GM19395 (cell line): ENCODE measurements around the gene NOTCH4.
"Not testable (repeated sequence)": the region's sequence is repeated elsewhere in the genome, so short reads cannot be mapped to it uniquely, and the experiment has no call there.

Experiments used
- ATAC-seq: cut with Tn5 transposase; IDR thresholded peaks from one replicate; pipeline ENCODE4 v1.9.1; 2021; ENCODE audit warnings: mild to moderate bottlenecking, moderate library complexity; ENCODE audit not compliant: unreplicated experiment

Gene NOTCH4

GRCh38 chr6:32223258-32224235 lies at the start of gene NOTCH4:
TSS of gene NOTCH4 (minus strand) at chr6:32224067. CDS start at chr6:32223928, 139 bp downstream.
- ATAC-seq = no peak

GRCh38 chr6:32271429-32271828 lies 47.6 kb upstream of the NOTCH4 start:
- ATAC-seq = no peak

- not testable (repeated sequence) for ATAC-seq
Measured at GRCh38 chr6:32268459-32268858, 44.6 kb upstream of the NOTCH4 start.

DNA sequence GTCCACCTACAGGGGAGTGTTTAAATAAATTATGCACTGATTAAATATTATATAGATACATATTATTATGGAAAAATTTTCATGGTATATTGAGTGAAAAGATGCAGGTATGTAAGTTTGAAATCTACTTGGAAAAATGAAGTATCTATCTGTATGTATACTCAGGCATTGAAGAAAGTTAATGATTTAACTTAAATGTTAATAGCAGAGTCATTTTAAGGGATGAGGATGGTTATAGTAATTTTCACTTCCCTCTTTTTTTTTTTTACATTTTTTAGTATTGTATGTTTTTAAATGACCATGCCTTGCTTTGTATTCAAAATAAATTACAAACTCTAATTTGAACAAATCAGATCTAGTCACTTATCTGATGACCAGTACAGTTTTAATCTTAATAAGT lies 43.2 kb upstream of the NOTCH4 start:
- ATAC-seq = no peak

DNA sequence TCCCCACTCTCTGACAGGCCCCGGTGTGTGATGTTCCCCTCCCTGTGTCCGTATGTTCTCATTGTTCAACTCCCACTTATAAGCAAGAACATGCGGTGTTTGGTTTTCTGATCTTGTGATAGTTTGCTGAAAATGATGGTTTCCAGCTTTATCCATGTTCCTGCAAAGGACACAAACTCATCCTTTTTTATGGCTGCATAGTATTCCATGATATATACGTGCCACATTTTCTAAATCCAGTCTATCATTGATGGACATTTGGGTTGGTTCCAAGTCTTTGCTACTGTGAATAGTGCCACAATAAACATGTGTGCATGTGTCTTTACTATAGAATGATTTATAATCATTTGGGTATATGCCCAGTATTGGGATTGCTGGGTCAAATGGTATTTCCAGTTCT lies 33.4 kb upstream of the NOTCH4 start:
- ATAC-seq = not testable (repeated sequence)

DNA sequence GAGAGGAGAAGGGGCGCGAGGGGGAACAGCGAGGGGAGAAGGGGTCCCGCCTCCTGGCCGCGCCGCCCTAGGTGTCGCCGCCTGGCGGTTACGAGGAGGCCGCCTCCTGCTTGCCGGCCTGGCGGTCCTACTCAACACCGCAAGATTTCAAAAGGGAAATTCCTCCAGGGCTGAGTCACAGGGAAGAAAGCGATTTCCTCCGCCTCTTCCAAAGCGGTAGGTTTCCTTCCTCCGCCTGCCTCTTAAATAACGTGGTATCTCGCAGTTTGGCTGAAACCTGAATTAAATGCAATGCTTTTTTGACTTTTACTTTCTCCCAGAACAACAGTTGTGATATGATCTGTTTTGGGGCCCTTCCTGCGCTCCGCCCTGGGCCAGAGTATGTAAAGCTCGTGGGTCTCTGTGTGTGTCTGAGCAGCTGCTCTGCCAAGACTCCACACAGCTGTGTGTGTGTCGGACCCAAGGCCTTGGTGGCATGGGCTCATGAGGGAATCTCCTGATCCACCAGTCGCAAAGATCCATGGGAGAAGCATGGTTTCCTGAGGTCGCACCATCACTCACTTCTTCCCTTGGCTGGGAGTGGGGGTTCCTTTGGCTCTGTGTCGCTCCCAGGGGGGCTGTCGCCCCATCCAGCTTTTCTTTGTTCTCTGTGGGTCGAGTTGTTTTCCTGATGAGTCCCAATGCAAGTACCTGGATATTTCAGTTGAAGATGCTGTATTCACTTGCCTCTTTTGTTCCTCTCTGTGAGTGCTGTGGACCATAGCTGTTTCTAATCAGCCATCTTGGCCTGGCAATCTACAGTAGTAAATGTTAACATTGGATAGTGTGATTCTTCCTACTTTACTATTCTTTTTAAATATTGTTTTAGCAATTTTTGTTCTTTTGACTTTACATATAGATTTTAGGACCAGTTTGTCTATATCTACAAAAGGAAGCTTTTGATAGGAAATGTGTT lies 31.6 kb upstream of the NOTCH4 start:
- ATAC-seq = peak; percentile 54

DNA sequence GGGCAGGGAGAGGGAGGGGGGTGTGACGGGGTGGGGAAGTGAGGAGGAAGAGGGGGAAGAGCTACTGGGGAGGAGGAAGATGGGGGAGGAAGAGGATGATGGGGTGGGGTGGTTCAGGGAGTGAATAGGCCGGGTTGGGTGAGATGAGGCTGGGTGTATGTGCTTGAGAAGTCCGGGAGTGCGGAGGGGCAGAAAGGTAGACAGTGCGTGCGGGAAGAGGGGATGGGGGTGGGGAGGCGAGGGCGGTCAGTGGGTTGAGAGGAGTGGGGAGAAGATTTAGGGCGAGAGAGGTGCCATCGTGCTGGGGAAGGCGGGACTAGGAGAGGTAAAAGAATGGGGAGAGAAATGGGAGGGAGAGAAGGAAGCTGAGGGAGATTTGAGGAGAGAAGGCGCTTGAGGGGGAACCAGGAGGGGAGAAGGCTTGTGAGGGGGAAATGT lies 30.9 kb upstream of the NOTCH4 start:
- no peak for ATAC-seq

- ATAC-seq = no peak
Measured at GRCh38 chr6:32252331-32253009, 28.6 kb upstream of the NOTCH4 start.

GRCh38 chr6:32249262-32249661 lies 25.4 kb upstream of the NOTCH4 start:
- no peak for ATAC-seq

DNA sequence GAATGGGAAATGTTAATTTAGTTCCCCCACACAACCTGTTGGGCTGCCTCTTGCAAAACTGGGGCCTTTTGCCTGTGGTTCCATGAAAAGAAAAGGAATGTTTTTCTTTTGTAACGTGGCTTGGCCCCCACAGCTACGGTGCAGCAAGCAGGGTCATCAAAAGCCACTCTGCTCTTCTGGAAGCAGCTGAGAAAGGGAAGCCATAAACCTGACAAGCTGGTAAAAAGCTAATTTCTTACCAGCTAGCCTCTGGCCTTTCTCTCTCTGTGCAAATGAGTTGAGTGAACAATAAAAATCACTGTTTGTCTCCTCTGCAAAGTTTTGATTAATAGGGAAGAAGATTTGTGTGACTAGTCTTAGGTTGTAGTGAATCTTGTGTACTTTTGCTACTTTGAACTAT lies 23.5 kb upstream of the NOTCH4 start:
- no peak for ATAC-seq

DNA sequence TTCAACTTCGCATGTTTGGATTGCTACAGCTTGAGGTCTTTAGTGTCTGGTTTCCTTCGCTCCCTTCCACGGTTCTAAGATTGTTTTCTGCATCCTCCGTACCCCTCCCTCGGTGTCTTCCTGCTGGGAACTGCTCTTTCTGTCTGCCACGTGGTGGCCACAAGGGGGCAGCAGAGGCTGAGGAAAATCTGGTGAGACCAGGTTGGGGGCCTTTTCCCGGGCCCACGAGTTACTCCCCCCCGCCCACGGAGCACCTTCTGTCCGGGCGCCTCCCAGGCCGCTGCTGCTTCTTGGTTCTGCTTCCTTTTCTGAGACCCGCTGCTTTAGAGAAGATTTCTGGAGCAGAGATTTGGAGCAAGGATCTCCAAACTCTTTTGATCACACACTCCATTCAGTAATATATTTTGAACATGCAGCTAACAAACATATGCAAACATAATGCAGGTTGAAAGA lies 21.1 kb upstream of the NOTCH4 start:
- ATAC-seq = no peak

DNA sequence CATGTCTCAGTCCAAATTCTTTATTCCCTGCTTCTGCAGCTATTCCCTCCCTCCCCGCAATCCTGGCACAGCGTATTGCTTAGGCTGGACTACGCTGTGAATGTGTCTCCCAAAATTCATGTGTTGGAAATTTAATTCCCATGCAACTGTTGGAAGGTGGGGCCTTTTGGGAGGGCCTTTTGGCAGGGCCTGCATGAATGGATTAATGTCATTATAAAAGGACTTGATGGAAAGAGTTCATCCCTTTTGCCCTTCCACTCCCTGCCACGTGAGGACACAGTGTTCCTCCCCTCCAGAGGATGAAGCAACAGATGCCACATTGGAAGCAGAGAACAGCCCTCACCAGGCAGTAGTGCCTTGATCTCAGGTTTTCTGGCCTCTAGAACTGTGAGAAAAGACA lies 20.4 kb upstream of the NOTCH4 start:
- ATAC-seq = no peak

GRCh38 chr6:32242318-32242813 lies 18.5 kb upstream of the NOTCH4 start:
- ATAC-seq = not testable (repeated sequence)

GRCh38 chr6:32240686-32241085 lies 16.8 kb upstream of the NOTCH4 start:
- ATAC-seq = no peak

- no peak for ATAC-seq
Measured at GRCh38 chr6:32239462-32239861, 15.6 kb upstream of the NOTCH4 start.

DNA sequence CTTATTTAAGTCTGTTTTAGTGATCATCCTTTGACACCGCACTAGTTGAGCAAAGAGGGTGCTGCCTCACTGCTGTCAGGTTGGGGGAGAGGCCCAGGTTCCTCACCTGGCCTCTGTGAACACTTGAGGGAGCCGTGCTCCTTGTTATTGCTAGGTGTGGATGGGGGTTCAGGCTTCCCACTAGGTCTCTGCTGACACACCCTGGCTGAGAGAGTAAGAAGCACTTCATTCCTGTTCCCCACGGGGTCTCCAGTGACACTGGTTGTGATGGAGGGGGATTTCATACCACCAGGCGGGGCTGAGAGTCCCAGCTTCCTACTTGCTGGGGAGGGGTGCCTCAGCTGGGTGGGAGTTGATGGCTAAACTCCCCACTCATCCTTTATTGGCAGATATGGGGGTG lies 11.1 kb upstream of the NOTCH4 start:
- no peak for ATAC-seq

GRCh38 chr6:32226434-32226833 lies 2.6 kb upstream of the NOTCH4 start:
- no peak for ATAC-seq

GRCh38 chr6:32224696-32225095 lies 829 bp upstream of the NOTCH4 start:
- no peak for ATAC-seq

DNA sequence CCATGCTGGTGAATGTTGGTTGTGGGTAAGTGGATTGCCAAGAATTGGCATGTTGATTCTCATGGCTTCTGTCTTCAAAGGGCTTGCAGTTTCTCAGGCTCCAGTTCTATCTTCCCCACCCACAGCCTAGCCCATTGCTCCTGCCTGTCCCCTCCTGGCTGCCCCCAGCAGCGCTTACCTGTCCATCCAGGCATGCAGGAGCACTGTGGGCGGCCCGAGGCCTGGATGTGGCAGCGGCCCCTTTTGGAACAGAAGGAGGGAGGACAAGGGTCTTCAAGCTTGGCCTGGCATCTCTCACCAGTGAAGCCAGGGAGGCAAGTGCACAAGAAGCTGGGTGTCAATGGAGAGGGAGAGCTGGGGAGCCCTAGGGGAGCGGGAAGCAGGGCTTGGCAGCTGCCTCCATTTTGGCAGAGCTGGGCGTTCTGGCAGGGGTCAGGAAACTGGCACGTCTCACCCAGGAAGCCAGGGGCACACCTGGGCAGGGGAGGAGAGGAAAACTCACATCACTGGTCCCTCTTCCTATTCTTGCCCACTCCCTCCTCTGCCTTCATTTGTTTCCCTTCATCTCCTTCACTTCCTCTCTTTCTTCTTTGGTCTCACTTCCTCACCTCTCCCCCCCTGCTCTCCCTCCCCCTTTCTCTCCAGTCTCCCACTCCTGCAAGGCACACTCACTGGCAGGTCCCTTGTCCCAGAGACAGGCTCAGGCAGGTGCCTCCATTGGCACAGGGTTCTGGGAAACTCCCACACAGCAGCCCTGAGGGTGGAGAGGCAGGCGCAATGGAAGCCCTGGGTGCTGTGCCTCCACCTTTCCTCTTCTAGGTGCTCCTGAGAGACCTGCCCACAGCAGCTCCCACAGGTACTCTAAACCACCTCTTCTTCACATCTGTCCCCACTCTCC lies 1.3 kb downstream of the NOTCH4 start:
- ATAC-seq = no peak

DNA sequence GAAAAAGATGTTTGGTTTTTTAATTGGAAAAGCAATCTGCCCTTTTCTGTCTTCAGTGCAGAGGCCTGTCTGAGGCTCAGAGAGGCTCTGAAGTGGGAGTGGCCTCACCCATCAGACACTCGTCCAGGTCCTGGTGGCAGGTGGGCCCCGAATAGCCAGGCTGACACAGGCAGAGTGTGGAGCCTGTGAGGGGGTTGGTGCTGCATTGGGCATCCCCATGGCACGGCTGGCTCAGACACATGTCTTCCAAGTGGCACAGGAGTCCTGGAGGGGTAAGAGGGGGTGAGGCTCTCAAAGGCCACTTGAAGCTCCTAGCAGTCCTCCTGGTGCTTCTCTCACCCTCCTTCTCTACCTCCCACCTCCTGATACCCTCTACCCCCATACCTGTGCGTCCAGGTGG lies 3.8 kb downstream of the NOTCH4 start:
- ATAC-seq = no peak
